HG02970 (cell line): ENCODE measurements around the gene YY1.
"Not testable (repeated sequence)": the region's sequence is repeated elsewhere in the genome, so short reads cannot be mapped to it uniquely, and the experiment has no call there.

Source experiments
- ATAC-seq: cut with Tn5 transposase; IDR thresholded peaks from one replicate; pipeline ENCODE4 v1.9.1; 2021; ENCODE audit warnings: mild to moderate bottlenecking, moderate library complexity, moderate number of reproducible peaks; ENCODE audit not compliant: unreplicated experiment, low FRiP score

The YY1 gene

DNA sequence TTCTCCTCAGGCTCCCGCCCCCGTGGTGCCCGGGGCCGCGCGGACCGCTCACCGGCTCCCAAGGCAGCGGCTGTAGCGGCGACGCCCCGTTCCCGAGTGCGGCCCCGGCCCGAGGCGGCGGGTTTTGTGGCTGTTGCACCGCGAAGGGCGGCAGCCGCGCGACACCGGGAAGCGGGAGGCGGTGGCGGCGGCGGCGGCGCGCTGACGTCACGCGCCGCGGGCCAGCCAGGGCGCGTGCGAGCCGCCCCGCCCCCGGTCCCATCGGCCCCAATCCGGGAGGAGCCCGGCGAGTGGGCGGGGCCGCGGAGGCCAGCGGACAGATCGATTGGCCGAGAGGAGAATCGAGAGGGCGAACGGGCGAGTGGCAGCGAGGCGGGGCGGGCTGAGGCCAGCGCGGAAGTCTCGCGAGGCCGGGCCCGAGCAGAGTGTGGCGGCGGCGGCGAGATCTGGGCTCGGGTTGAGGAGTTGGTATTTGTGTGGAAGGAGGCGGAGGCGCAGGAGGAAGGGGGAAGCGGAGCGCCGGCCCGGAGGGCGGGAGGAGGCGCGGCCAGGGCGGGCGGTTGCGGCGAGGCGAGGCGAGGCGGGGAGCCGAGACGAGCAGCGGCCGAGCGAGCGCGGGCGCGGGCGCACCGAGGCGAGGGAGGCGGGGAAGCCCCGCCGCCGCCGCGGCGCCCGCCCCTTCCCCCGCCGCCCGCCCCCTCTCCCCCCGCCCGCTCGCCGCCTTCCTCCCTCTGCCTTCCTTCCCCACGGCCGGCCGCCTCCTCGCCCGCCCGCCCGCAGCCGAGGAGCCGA lies at the start of gene YY1:
Gene YY1 (plus strand): TSS at position 726 of the 792 bp plus-strand sequence. CDS start 101 bp downstream, outside the sequence.
- ATAC-seq, result peak; percentile 75

DNA sequence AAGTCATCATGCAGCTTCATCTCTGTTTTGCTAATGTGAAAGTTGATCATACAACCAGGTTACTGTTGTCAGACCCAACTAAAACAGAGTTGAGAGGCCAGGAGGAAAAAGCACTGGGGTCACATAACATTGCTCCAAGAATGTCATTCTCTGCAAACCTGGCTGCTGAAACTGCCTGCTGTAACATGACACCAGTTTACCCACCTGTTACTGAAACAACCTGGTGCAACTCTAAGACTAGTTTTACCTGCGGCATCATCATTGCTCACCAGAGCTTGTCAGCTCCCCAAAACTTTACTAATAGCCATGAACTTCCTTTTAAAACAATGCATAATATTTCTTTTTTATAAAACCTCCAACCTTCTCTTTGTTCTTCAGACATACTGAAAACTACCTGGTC lies 48.8 kb upstream of the YY1 start:
- no peak for ATAC-seq

DNA sequence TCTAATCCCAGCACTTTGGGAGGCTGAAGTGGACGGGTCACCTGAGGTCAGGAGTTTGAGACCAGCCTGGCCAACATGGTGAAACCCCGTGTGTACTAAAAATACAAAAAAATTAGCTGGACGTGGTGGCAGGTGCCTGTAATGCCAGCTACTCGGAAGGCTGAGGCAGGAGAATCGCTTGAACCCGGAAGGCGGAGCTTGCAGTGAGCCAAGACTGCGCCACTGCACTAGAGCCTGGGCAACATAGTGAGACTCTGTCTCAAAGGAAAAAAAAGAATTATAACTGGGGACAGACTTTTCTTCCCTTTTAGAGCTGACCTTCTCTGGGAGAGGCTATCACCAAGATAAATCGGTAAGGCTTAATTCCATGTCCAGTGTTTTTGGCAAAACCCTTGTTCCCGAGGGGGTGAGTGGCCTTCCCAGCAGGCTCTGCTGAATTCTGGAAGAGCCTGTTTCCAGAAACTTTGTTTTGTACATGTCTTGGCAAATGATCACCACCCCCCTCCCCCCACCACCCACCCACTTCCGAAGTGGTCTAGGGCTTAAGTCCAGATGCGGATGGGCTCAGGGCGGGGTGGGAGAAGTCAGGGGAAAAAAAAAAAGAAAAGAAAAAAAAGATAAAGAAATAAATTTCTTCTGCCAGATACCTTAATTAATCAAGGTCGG lies 47.2 kb upstream of the YY1 start:
- no peak for ATAC-seq

GRCh38 chr14:100192250-100192671 lies 46.7 kb upstream of the YY1 start:
- no peak for ATAC-seq

DNA sequence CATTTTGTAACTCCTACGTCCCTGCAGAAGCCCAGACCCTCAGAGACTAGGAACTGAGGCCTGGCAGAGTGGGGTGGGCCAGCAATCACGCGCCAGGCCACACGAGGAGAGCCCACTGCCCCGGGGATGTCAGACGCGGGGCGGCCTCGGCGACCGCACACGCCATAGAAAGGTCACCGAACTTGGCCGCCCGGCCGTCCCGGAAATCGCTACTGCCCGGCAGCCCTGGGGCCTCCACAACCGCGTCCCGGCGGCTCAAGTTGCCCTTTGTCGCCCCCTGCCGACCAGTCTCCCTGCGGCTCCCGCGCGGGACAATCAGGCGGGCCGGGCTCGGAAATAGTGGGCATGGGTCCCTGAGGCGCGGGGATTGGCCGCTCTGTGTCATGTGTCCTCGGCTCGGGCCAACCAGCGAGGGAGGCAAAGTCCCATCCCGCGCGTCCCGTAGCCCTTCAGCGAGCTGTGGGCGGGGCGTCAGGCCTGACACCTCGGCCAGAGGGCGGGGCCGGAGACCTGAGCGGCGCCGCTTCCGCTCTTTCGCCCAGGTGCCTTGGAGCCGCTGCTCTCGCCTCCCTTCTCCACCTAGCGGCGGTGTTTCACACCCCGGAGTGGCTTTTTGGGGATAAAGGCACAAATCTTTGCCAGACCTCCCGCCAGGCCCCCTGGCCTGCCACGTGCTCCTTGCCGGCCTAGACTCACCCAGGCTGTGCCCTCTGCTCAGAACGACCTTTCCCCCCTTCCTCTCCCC lies 46.1 kb upstream of the YY1 start:
- peak; percentile 99 for ATAC-seq

- no peak for ATAC-seq
Observed at GRCh38 chr14:100193417-100194357, 45.3 kb upstream of the YY1 start.

DNA sequence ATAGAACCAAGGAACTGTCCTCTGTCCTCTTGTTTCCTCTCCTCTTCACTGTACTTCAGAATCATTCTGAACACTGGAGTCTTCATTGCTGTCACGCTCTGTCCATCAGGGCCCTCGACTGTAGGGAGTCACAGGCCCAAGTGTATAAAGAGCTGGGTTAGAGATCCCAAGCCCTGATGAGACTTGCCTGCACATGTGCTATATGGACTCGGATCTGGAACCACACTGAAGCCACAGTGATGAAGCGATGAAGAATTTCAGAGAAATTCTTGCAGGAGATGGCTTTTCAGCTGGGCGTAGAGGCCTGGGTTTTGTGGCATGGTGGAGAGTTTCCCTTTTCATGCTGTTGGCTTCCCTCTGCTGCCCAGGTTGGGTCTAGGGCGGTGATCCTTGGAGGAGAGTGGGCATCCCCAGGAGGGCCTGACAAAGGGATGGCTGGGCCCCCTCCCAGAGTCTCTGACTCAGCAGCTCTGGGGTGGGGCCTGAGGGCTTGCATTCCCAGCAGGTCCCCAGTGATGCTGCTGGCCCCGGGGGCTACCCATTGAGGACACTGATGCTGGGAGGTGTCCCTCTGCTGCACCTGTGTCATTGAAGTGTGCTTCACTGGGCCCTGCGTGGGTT lies 39.6 kb upstream of the YY1 start:
- no peak for ATAC-seq

DNA sequence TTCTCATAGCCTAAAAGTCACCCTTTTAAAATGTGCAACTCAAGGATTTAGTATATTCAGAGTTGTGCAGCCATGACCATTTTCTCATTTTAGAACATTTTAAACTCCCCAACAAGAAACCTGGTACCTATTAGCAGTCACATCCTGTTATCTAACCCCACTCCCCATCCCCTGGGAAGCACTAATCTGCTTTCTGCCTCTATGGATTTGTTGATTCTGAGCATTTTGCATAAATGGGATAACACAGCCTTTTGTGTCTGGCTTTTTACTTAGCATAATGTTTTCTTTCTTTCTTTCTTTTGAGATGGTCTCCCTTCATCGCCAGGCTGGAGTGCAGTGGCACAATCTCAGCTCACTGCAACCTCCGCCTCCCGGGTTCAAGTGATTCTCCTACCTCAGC lies 38.6 kb upstream of the YY1 start:
- ATAC-seq, result no peak

- ATAC-seq, result no peak
Observed at GRCh38 chr14:100201701-100202100, 37.2 kb upstream of the YY1 start.

- no peak for ATAC-seq
Observed at GRCh38 chr14:100202712-100203111, 36.2 kb upstream of the YY1 start.

DNA sequence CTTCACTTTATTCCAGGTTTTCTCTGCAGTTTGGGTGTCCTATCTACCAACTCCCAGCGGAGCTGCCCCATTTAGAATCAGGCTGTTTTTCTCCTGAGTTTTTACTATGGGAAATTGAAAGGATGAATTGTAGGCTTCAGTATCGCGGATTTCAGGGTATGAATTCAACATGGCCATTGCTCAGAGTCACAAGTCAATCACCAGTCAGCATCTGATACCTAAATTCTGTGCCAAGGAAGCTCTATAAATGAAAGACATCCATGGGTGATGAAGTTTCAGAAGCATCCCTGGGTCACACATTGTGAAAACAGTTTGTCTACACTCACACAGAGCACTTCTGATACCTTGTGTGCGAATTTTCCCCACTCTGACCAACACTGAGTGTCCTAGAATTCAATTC lies 35.8 kb upstream of the YY1 start:
- no peak for ATAC-seq

DNA sequence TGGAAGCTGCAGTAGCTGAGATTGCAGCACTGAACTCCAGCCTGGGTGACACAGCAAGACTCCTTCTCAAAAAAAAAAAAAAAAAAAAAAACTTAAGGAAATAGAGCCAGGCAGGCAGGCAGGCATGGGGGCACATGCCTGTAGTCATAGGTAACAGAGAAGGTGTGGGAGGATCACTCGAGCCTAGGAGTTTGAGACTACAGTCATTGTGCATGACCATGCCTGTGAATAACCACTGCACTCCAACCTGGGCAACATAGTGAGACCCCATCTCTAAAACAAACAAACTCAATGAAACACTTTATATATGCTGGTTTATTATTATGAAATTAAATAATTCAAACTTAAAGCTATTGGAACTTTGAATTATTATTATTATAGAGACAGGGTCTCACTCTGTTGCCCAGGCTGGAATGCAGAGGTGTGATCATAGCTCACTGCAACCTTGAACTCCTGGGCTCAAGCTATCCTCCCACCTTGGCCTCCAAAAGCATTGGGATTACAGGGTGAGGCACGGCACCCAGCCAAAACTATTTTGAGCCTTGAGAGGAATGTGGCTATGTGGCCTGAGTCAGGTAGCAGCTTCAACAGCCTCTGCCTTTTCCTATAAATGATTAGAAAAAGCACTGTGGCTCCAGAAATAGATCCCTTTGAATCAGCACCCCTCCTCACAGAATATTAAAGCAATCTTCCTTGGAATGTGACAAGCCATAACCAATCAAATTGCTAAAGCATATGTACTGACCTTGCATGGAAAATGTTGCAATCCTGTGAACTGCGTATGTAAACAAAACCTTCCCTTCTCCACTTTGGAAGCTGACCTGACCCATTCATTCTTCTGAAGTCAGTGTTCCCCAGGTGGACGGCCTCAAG lies 34.7 kb upstream of the YY1 start:
- no peak for ATAC-seq

DNA sequence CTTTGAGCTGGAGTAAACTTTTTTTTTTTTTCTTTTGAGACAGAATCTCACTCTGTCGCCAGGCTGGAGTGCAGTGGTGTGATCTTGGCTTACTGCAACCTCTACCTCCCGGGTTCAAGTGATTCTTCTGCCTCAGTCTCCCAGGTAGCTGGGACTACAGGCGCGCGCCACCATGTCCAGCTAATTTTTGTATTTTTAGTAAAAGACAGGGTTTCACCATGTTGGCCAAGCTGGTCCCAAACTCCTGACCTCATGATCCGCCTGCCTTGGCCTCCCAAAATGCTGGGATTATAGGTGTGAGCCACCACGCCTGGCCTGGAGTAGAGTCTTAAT lies 34.1 kb upstream of the YY1 start:
- ATAC-seq, result not testable (repeated sequence)

DNA sequence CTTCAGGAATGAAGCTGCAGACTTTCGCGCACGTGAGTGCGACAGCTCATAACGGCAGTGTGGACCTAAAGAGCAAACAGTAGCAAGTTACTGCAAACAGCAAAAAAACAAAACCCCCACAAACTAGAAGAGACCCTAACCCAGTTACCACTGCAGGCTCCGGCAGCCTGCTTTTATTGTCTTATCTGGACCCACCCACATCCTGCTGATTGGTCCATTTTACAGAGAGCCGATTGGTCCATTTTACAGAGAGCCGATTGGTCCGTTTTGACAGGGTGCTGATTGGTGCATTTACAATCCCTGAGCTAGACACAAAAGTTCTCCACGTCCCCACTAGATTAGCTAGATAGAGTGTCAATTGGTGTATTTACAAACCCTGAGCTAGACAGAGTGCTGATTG lies 31.4 kb upstream of the YY1 start:
- ATAC-seq, result not testable (repeated sequence)

DNA sequence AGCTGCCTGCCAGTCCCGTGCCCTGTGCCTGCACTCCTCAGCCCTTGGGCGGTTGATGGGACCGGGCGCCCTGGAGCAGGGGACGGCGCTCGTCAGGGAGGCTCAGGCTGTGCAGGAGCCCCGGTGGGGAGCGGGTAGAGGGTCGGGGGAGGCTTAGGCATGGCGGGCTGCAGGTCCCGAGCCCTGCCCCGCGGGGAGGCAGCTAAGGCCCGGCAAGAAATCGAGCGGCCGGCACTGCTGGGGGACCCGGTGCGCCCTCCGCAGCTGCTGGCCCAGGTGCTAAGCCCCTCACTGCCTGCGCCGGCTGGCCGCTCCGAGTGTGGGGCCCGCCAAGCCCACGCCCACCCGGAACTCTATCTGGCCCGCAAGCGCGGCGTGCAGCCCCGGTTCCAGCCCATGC lies 30.8 kb upstream of the YY1 start:
- ATAC-seq, result not testable (repeated sequence)

DNA sequence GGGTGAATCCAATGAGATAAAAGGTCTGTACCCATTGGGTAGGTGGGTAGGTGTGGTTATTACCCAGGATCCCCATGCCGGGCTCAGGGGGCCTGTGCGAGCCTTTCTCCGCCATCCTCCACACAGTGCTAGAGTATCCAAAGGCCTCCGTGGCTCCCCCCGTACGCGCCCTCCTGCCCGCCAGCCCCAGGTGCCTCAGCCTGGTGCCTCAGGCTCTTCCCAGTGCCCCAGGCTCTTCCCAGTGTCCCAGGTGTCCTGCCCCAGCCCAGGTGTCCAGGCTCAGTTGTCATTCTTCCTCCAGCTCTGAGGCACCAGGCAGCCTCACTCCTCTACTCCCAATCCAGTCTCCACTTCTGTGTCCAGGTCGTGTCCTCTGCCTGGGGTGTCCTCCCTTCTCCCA lies 27.6 kb upstream of the YY1 start:
- ATAC-seq, result no peak

GRCh38 chr14:100211893-100212292 lies 27.1 kb upstream of the YY1 start:
- no peak for ATAC-seq

- ATAC-seq, result no peak
Observed at GRCh38 chr14:100212476-100213333, 26.2 kb upstream of the YY1 start.
